ENCODE results near the gene PARVB.

GRCh38 chr22:44076825-44077224 lies 52.7 kb downstream of the PARVB start:
- TF ChIP-seq POLR2A (IDR thresholded peaks at IDR 0.05) (no peak), CTCF (IDR thresholded peaks at IDR 0.05) (no peak), EP300 (IDR thresholded peaks at IDR 0.05) (no peak)
